Activated naive CD4-positive, alpha-beta T cell treated with Interleukin-2 at 50 U/mL for 16 hours (primary cell): ENCODE measurements around the gene FURIN.
"Not testable (repeated sequence)": the region's sequence is repeated elsewhere in the genome, so short reads cannot be mapped to it uniquely, and the experiment has no call there.

Source experiments
- DNase-seq: peaks from one replicate; pipeline ENCODE4 v3.0.0-alpha.2; 2020

Gene FURIN

GRCh38 chr15:90918034-90918788 is 49.8 kb downstream of the FURIN start:
- DNase-seq, result no peak

- no peak for DNase-seq
Measured at GRCh38 chr15:90918835-90919234, 50.4 kb downstream of the FURIN start.

GRCh38 chr15:90921887-90922286 is 53.5 kb downstream of the FURIN start:
- no peak for DNase-seq

- peak; percentile 40 for DNase-seq
Measured at GRCh38 chr15:90922712-90923322, 54.4 kb downstream of the FURIN start.

- no peak for DNase-seq
Measured at GRCh38 chr15:90924375-90924774, 56.0 kb downstream of the FURIN start.

GRCh38 chr15:90926766-90927165 is 58.4 kb downstream of the FURIN start:
- not testable (repeated sequence) for DNase-seq

GRCh38 chr15:90928106-90928505 is 59.7 kb downstream of the FURIN start:
- DNase-seq, result not testable (repeated sequence)

- DNase-seq, result no peak
Measured at GRCh38 chr15:90929246-90930019, 61.0 kb downstream of the FURIN start.

GRCh38 chr15:90930861-90931574 is 62.6 kb downstream of the FURIN start:
- no peak for DNase-seq

- DNase-seq, result no peak
Measured at GRCh38 chr15:90931575-90931827, 63.1 kb downstream of the FURIN start.

- peak; percentile 92 for DNase-seq
Measured at GRCh38 chr15:90931828-90932659, 63.7 kb downstream of the FURIN start, which contains the start of gene HDDC3. Gene HDDC3, minus strand, starts transcription at chr15:90932549. Its CDS starts 9 bp downstream, at chr15:90932540.

GRCh38 chr15:90932660-90932991 is 64.2 kb downstream of the FURIN start:
- DNase-seq, result no peak
